GM12864 (cell line): Measurements from ENCODE around the gene FMO1.

ENCODE experiments used
- DNase-seq: peaks from one replicate; pipeline ENCODE4 v3.0.0-alpha.2; 2011; ENCODE audit warnings: low read depth
- H3K4me3 ChIP-seq: 2 replicates; pipeline ENCODE4 v1.5.1; 2011; ENCODE audit warnings: mild to moderate bottlenecking, low read depth, low read length, control low read depth
- TF ChIP-seq, protein P1 (sequence below): IDR thresholded peaks from 2 replicates; pipeline ENCODE4 v1.5.1; 2011; ENCODE audit warnings: low read depth, mild to moderate bottlenecking, moderate library complexity, low read length, control low read depth, inconsistent platforms; ENCODE audit errors: missing control alignments

Gene FMO1

DNA sequence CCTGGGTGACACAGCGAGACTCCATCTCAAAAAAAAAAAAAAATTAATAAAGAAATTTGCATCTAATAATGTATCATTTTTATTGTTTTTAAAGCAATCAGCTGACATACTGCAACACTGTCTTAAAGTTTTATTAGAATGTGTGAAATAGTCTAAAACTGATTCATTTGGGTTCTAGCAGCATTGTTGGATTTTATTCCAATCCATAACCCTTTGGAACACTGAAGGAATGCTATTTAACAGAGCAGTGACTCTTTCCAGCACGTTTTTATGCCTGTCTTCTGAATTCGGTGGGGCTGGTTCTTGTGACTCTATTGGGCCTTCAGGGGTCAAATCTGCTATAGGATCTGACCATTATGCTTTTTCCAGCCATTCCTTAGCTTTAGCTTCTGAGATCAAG lies 47.5 kb downstream of the FMO1 start:
- TF ChIP-seq, protein P1, sequence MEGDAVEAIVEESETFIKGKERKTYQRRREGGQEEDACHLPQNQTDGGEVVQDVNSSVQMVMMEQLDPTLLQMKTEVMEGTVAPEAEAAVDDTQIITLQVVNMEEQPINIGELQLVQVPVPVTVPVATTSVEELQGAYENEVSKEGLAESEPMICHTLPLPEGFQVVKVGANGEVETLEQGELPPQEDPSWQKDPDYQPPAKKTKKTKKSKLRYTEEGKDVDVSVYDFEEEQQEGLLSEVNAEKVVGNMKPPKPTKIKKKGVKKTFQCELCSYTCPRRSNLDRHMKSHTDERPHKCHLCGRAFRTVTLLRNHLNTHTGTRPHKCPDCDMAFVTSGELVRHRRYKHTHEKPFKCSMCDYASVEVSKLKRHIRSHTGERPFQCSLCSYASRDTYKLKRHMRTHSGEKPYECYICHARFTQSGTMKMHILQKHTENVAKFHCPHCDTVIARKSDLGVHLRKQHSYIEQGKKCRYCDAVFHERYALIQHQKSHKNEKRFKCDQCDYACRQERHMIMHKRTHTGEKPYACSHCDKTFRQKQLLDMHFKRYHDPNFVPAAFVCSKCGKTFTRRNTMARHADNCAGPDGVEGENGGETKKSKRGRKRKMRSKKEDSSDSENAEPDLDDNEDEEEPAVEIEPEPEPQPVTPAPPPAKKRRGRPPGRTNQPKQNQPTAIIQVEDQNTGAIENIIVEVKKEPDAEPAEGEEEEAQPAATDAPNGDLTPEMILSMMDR: no peak
- no peak overlapping the region for H3K4me3 ChIP-seq
- DNase-seq: no peak

DNA sequence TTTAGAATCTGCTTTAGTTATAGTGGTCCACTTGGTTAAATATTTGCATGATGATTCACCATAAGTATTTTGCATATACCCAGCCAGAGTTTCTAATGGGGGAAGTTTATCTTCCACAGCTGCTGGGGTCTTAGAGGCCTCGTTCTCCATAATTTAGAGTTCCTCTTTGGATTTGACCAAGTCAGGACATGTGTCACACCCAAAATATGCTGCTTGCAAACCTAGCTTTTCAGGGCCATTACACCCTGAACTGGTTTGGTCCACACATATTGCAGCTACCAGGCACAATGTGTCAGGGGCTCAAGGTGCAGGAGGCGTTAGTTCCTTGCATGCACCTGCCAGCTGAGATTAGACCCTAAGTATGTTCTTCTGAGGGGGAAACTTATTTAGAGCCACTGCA lies 48.6 kb downstream of the FMO1 start:
- TF ChIP-seq, protein P1: no peak
- DNase-seq: no peak
- H3K4me3 ChIP-seq: no peak overlapping the region

GRCh38 chr1:171298696-171299095 lies 50.4 kb downstream of the FMO1 start:
- TF ChIP-seq, protein P1: no peak
- H3K4me3 ChIP-seq: no peak overlapping the region
- no peak for DNase-seq

DNA sequence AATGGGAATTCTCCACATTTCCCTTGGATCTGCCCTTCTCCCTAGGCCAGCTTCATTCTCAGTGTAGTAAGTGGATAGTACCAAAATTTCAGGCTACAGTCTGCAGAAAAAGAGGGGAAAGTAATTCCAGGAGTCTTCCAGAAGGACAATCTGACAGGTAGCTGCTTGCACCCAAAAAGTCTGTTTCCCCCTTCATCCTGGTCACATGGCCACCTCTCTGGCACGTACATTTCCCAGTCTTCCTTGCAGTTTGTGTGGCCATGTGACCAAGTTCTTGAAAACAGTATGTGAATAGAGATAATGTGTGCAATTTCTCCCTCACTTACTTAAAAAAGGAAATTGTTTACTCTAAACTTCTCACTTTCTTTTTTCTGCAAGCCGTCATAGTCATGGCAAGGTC lies 51.0 kb downstream of the FMO1 start:
- TF ChIP-seq, protein P1: no peak
- DNase-seq: no peak
- no peak overlapping the region for H3K4me3 ChIP-seq

GRCh38 chr1:171300401-171300800 lies 52.1 kb downstream of the FMO1 start:
- TF ChIP-seq, protein P1: no peak
- no peak for DNase-seq
- H3K4me3 ChIP-seq: no peak overlapping the region

DNA sequence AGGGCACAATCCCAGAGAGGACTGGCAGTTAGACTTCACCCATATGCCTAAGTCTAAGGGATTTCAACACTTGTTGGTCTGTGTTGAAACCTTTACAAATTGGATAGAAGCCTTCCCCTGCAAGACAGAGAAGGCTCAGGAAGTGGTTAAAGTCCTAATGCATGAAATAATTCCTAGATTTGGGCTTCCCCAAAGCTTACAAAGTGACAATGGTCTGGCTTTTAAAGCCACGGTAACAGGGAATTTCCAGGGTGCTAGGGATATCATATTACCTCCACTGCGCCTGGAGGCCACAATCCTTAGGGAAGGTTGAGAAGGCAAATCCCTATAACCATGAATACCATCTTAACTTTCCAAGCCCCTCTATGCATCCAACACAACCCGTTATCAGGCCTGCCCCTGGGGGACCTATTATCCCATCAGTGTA lies 62.4 kb downstream of the FMO1 start:
- TF ChIP-seq, protein P1: no peak
- no peak overlapping the region for H3K4me3 ChIP-seq
- DNase-seq: no peak

- no peak overlapping the region for H3K4me3 ChIP-seq
- TF ChIP-seq, protein P1: no peak
- no peak for DNase-seq
Observed at GRCh38 chr1:171311771-171312558, 63.7 kb downstream of the FMO1 start.
